Tibial nerve (tissue), 4 donors: ENCODE results near the gene COX7A2L.

Source experiments
- CTCF ChIP-seq, 5 experiments: fragments of 200-600 bp in 3 of 5; fragments of 450-650 bp in 2 of 5; sonication (generic) in 3 of 5; IDR thresholded peaks; one replicate each; pipeline ENCODE4 v1.5.1; 2016 to 2019; ENCODE audit warnings: antibody characterized with exemption in 5 of 5, mild to moderate bottlenecking in 3 of 5, moderate library complexity in 2 of 5
- EP300 ChIP-seq, 2 donors: sonication (generic); formaldehyde crosslinking; IDR thresholded peaks; one replicate each; pipeline ENCODE4 v1.6.1; 2017; ENCODE audit warnings: antibody characterized with exemption in 2 of 2, mild to moderate bottlenecking in 1 of 2
- POLR2A ChIP-seq, 2 donors: fragments of 450-650 bp; IDR thresholded peaks; one replicate each; pipeline ENCODE4 v1.6.1; 2017; ENCODE audit warnings: antibody characterized with exemption in 2 of 2, mild to moderate bottlenecking in 2 of 2, moderate library complexity in 2 of 2

GRCh38 chr2:42392191-42392590 lies 31.2 kb upstream of the COX7A2L start:
- TF ChIP-seq EP300 (IDR thresholded peaks at IDR 0.05): no peak
- no peak for TF ChIP-seq CTCF (IDR thresholded peaks at IDR 0.05)
- TF ChIP-seq POLR2A (IDR thresholded peaks at IDR 0.05): no peak
